ENCODE data around the gene APOC3.

The APOC3 gene

GRCh38 chr11:116881143-116881542 is 51.4 kb downstream of the APOC3 start:
- no peak for DNase-seq

- no peak for DNase-seq
These were observed 52.7 kb downstream of the APOC3 start for GRCh38 chr11:116882386-116882785.

All from NCI-H1092 (cell line).